ENCODE results near the gene CTNNA1.
"Not testable (repeated sequence)": the region's sequence is repeated elsewhere in the genome, so short reads cannot be mapped to it uniquely, and the experiment has no call there.

Gene CTNNA1

DNA sequence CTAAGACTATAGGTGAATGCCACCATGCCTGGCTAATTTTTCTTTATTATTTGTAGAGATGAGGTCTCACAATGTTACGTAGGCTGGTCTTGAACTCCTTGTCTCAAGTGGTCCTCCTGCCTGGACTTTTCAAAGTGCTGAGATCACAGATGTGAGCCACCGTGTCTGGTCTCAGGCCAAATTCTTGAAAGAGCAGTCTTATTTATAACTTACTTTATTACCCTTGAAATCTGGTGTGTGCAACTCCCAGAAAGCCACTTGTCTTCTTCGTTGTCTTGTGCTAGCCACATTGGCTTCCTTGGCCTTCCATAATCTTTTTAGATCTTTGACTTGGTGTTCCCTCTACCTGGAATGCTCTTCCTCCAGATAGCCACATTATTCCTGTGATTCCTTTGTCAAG is 50.1 kb downstream of the CTNNA1 start:
- H3K9ac ChIP-seq (ENCODE audit: insufficient read length, low read depth) = no peak overlapping the region
- peaks cover 17% of the 10 kb centered on the region for H3K36me3 ChIP-seq (ENCODE audit: insufficient read depth, insufficient read length, low read length)
- no peak for DNase-seq (ENCODE audit: low read depth, low spot score)
- H3K4me3 ChIP-seq (ENCODE audit: insufficient read length, low read depth) = no peak overlapping the region
- H3K4me1 ChIP-seq (ENCODE audit: insufficient read depth, insufficient read length) = no peaks in the 10 kb centered on the region
- no peak for TF ChIP-seq ZNF274 (IDR thresholded peaks at IDR 0.05; ENCODE audit: low read depth, low read length)
- no peak for TF ChIP-seq YY1 (IDR thresholded peaks at IDR 0.05; ENCODE audit: insufficient read depth, insufficient read length)
- 0 out of 2 replicates have a peak, but pooled peaks cover 10% of the 10 kb centered on the region for H3K9me3 ChIP-seq (ENCODE audit: insufficient read depth, low read length)
- H3K27me3 ChIP-seq (ENCODE audit: insufficient read depth, insufficient read length) = no peaks in the 10 kb centered on the region

DNA sequence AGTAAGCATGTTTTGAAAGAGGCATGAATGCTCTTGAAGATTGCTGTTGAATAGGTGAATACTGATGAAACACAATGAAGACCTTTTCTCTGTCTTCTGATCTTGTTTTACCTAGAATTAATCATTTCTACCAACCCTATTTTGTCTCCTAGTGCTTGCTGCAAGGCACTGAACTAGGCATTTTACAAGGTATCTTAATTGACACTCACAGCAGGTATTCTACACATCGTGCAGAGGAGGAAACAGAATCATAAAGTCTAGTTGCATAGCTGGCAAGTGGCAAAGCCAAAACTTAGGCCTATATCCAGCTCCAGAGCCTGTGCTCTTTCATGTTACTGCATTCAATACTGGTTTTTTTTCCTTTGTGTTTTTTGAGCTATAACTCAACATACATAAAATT is 50.7 kb downstream of the CTNNA1 start:
- no peak overlapping the region for H3K4me3 ChIP-seq (ENCODE audit: insufficient read length, low read depth)
- no peak overlapping the region for H3K9ac ChIP-seq (ENCODE audit: insufficient read length, low read depth)
- peaks cover 17% of the 10 kb centered on the region for H3K36me3 ChIP-seq (ENCODE audit: insufficient read depth, insufficient read length, low read length)
- no peaks in the 10 kb centered on the region for H3K27me3 ChIP-seq (ENCODE audit: insufficient read depth, insufficient read length)
- DNase-seq (ENCODE audit: low read depth, low spot score) = no peak
- no peaks in the 10 kb centered on the region for H3K4me1 ChIP-seq (ENCODE audit: insufficient read depth, insufficient read length)
- TF ChIP-seq SUZ12 (IDR thresholded peaks at IDR 0.05; ENCODE audit: extremely low read depth, insufficient read depth, insufficient read length) = no peak
- no peak for TF ChIP-seq YY1 (IDR thresholded peaks at IDR 0.05; ENCODE audit: insufficient read depth, insufficient read length)
- no peak for TF ChIP-seq ZNF274 (IDR thresholded peaks at IDR 0.05; ENCODE audit: low read depth, low read length)
- H3K9me3 ChIP-seq (ENCODE audit: insufficient read depth, low read length) = 0 out of 2 replicates have a peak, but pooled peaks cover 10% of the 10 kb centered on the region

DNA sequence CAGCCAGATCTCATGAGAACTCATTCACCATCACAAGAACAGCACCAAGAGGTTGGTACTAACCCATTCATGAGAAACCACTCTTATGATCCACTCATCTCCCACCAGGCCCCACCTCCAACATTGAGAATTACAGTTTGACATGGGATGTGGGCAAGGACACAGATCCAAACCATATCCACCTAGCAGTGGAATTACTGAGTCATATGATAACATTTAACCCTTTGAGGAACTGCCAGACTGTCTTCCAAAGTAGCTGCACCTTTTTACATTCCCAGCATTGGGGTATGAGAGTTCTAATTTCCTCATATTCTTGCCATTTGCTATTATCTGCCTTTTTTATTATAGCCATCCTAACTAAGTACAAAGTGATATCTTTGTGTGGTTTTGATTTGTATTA is 51.9 kb downstream of the CTNNA1 start:
- peaks cover 27% of the 10 kb centered on the region for H3K36me3 ChIP-seq (ENCODE audit: insufficient read depth, insufficient read length, low read length)
- H3K4me3 ChIP-seq (ENCODE audit: insufficient read length, low read depth) = no peak overlapping the region
- no peak overlapping the region for H3K9ac ChIP-seq (ENCODE audit: insufficient read length, low read depth)
- no peak for DNase-seq (ENCODE audit: low read depth, low spot score)
- H3K9me3 ChIP-seq (ENCODE audit: insufficient read depth, low read length) = peaks cover 14% of the 10 kb centered on the region; the same call in 1 of the 2 replicates
- no peak for TF ChIP-seq SUZ12 (IDR thresholded peaks at IDR 0.05; ENCODE audit: extremely low read depth, insufficient read depth, insufficient read length)
- TF ChIP-seq ZNF274 (IDR thresholded peaks at IDR 0.05; ENCODE audit: low read depth, low read length) = no peak
- TF ChIP-seq YY1 (IDR thresholded peaks at IDR 0.05; ENCODE audit: insufficient read depth, insufficient read length) = no peak
- H3K27me3 ChIP-seq (ENCODE audit: insufficient read depth, insufficient read length) = no peaks in the 10 kb centered on the region
- no peaks in the 10 kb centered on the region for H3K4me1 ChIP-seq (ENCODE audit: insufficient read depth, insufficient read length)

DNA sequence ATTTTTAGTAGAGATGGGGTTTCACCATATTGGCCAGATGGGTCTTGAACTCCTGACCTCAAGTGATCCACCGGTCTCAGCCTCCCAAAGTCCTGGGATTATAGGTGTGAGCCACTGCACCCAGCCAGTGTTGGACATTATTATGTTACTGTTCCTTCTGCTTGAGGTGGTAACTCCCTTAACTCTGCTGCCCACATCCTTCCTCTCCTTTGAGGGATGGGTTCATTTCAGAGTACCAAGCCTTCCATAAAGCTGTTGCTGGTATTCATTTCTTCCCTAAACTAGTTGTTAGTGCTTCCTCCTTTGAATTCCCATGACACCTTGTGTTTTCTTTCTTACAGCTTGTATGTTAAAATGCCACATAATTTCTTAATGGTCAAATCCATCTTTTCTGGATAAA is 54.0 kb downstream of the CTNNA1 start:
- TF ChIP-seq YY1 (IDR thresholded peaks at IDR 0.05; ENCODE audit: insufficient read depth, insufficient read length) (no peak), ZNF274 (IDR thresholded peaks at IDR 0.05; ENCODE audit: low read depth, low read length) (no peak), SUZ12 (IDR thresholded peaks at IDR 0.05; ENCODE audit: extremely low read depth, insufficient read depth, insufficient read length) (no peak)
- H3K4me3 ChIP-seq (ENCODE audit: insufficient read length, low read depth) = no peak overlapping the region
- H3K36me3 ChIP-seq (ENCODE audit: insufficient read depth, insufficient read length, low read length) = peaks cover 23% of the 10 kb centered on the region
- H3K4me1 ChIP-seq (ENCODE audit: insufficient read depth, insufficient read length) = no peaks in the 10 kb centered on the region
- H3K9ac ChIP-seq (ENCODE audit: insufficient read length, low read depth) = no peak overlapping the region
- no peaks in the 10 kb centered on the region for H3K27me3 ChIP-seq (ENCODE audit: insufficient read depth, insufficient read length)
- H3K9me3 ChIP-seq (ENCODE audit: insufficient read depth, low read length) = peaks cover 19% of the 10 kb centered on the region; the same call in 1 of the 2 replicates
- no peak for DNase-seq (ENCODE audit: low read depth, low spot score)

DNA sequence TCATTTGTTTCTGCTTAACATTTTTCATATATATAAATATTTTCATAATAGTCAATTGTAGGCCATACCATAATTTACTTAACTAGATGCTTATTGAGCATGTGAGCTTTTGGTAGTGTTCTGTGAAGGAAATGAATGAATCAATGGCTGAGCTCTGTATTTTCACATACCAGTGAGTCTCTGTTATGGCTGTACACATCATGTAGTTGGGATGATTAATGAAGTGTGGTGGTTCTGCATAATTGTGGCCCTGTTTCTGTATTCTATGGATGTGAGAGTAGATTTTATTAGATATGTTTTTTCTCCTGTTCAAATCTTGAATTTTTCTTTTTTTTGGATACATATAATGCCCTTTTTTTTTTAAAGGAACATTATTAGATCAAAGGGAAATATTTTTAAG is 56.2 kb downstream of the CTNNA1 start:
- peaks cover 43% of the 10 kb centered on the region for H3K36me3 ChIP-seq (ENCODE audit: insufficient read depth, insufficient read length, low read length)
- H3K4me3 ChIP-seq (ENCODE audit: insufficient read length, low read depth) = no peak overlapping the region
- peaks cover 19% of the 10 kb centered on the region; the same call in 1 of the 2 replicates for H3K9me3 ChIP-seq (ENCODE audit: insufficient read depth, low read length)
- H3K4me1 ChIP-seq (ENCODE audit: insufficient read depth, insufficient read length) = no peaks in the 10 kb centered on the region
- no peak for DNase-seq (ENCODE audit: low read depth, low spot score)
- no peak for TF ChIP-seq YY1 (IDR thresholded peaks at IDR 0.05; ENCODE audit: insufficient read depth, insufficient read length)
- no peak for TF ChIP-seq ZNF274 (IDR thresholded peaks at IDR 0.05; ENCODE audit: low read depth, low read length)
- TF ChIP-seq SUZ12 (IDR thresholded peaks at IDR 0.05; ENCODE audit: extremely low read depth, insufficient read depth, insufficient read length) = no peak
- H3K9ac ChIP-seq (ENCODE audit: insufficient read length, low read depth) = no peak overlapping the region
- H3K27me3 ChIP-seq (ENCODE audit: insufficient read depth, insufficient read length) = no peaks in the 10 kb centered on the region

DNA sequence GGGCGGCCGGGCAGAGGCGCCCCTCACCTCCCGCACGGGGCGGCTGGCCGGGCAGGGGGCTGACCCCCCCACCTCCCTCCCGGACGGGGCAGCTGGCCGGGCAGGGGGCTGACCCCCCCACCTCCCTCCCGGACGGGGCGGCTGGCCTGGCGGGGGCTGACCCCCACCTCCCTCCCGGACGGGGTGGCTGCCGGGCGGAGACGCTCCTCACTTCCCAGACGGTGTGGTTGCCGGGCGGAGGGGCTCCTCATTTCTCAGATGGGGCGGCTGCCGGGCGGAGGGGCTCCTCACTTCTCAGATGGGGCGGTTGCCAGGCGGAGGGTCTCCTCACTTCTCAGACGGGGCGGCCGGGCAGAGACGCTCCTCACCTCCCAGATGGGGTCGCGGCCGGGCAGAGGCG is 57.6 kb downstream of the CTNNA1 start:
- not testable (repeated sequence) for H3K9ac ChIP-seq (ENCODE audit: insufficient read length, low read depth); DNase-seq (ENCODE audit: low read depth, low spot score)
- H3K36me3 ChIP-seq (ENCODE audit: insufficient read depth, insufficient read length, low read length) = peaks cover 40% of the 10 kb centered on the region

DNA sequence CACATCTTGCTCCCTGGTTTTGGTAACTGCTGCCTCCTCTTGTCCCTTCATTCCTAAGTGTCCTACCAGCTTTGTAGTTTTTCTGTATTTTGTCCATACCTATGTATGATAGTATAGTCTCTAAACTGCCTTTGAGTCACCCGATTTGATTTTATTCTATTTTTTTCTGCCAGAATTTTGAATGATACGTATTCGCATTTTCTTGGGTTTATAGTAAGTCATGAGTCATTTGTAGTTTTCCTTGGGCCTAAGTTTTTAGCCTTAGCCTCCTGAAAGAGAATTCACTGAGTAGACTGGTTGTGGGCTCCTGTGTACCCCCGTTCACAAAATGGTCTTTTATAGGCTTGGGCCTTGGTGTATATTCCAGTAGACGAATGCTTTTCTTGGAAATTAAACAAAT is 62.3 kb downstream of the CTNNA1 start:
- TF ChIP-seq ZNF274 (IDR thresholded peaks at IDR 0.05; ENCODE audit: low read depth, low read length) = no peak
- TF ChIP-seq YY1 (IDR thresholded peaks at IDR 0.05; ENCODE audit: insufficient read depth, insufficient read length) = no peak
- TF ChIP-seq SUZ12 (IDR thresholded peaks at IDR 0.05; ENCODE audit: extremely low read depth, insufficient read depth, insufficient read length) = no peak
- Histone ChIP-seq H3K9ac (ENCODE audit: insufficient read length, low read depth) (no peak overlapping the region), H3K27me3 (ENCODE audit: insufficient read depth, insufficient read length) (no peaks in the 10 kb centered on the region), H3K4me1 (ENCODE audit: insufficient read depth, insufficient read length) (no peaks in the 10 kb centered on the region), H3K4me3 (ENCODE audit: insufficient read length, low read depth) (no peak overlapping the region), H3K9me3 (ENCODE audit: insufficient read depth, low read length) (peaks cover 4% of the 10 kb centered on the region; the same call in 1 of the 2 replicates), H3K36me3 (ENCODE audit: insufficient read depth, insufficient read length, low read length) (peaks cover 47% of the 10 kb centered on the region)
- DNase-seq (ENCODE audit: low read depth, low spot score) = no peak

More for the DNA sequence above, 57.6 kb downstream of the CTNNA1 start:
- not testable (repeated sequence) for H3K4me3 ChIP-seq (ENCODE audit: insufficient read length, low read depth); H3K4me1 ChIP-seq (ENCODE audit: insufficient read depth, insufficient read length); H3K27me3 ChIP-seq (ENCODE audit: insufficient read depth, insufficient read length)
- peaks cover 12% of the 10 kb centered on the region; the same call in 1 of the 2 replicates for H3K9me3 ChIP-seq (ENCODE audit: insufficient read depth, low read length)

DNA sequence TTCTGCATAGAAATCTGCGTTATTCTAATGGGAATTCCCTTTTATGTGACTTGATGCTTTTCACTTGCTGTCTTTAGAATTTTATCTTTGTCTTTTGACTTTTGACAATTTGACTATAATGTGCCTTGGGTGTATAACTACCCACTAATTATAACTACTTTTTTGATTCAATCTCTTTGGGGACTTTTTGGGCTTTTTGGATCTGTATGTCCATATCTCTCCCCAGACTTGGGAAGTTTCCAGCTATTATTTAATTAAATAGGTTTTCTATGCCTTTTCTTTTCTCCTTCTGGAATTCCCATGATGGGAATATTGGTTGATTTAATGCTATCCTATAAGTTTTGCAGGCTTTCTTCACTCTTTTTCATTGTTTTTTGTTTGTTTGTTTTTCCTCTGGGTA is 64.0 kb downstream of the CTNNA1 start:
- Histone ChIP-seq H3K27me3 (ENCODE audit: insufficient read depth, insufficient read length) (no peaks in the 10 kb centered on the region), H3K9me3 (ENCODE audit: insufficient read depth, low read length) (no peaks in the 10 kb centered on the region), H3K4me1 (ENCODE audit: insufficient read depth, insufficient read length) (no peaks in the 10 kb centered on the region), H3K36me3 (ENCODE audit: insufficient read depth, insufficient read length, low read length) (peaks cover 44% of the 10 kb centered on the region), H3K4me3 (ENCODE audit: insufficient read length, low read depth) (no peak overlapping the region), H3K9ac (ENCODE audit: insufficient read length, low read depth) (no peak overlapping the region)
- no peak for DNase-seq (ENCODE audit: low read depth, low spot score)
- TF ChIP-seq YY1 (IDR thresholded peaks at IDR 0.05; ENCODE audit: insufficient read depth, insufficient read length) (no peak), ZNF274 (IDR thresholded peaks at IDR 0.05; ENCODE audit: low read depth, low read length) (no peak), SUZ12 (IDR thresholded peaks at IDR 0.05; ENCODE audit: extremely low read depth, insufficient read depth, insufficient read length) (no peak)
